BE2C (cell line): Measurements from ENCODE around the gene CCRL2.

Experiments used
- DNase-seq: peaks from one replicate; pipeline ENCODE4 v3.0.0-alpha.2; 2020
- H3K27me3 ChIP-seq: fragments of 250-450 bp; sonication (Bioruptor Pico); 2 replicates; pipeline ENCODE4 v1.5.1; 2020; ENCODE audit warnings: mild to moderate bottlenecking
- H3K36me3 ChIP-seq: fragments of 250-450 bp; sonication (Bioruptor Pico); 2 replicates; pipeline ENCODE4 v1.5.1; 2020; ENCODE audit warnings: mild to moderate bottlenecking
- H3K4me1 ChIP-seq: fragments of 250-450 bp; sonication (Bioruptor Pico); 2 replicates; pipeline ENCODE4 v1.5.1; 2020
- H3K4me3 ChIP-seq: 2 replicates; pipeline ENCODE4 v1.5.1; 2011; ENCODE audit warnings: low read depth, low read length
- H3K9me3 ChIP-seq: fragments of 250-450 bp; sonication (Bioruptor Pico); 2 replicates; pipeline ENCODE4 v1.5.1; 2020
- CTCF ChIP-seq: IDR thresholded peaks from 2 replicates; pipeline ENCODE4 v1.5.1; 2012; ENCODE audit warnings: mild to moderate bottlenecking, low read depth, low read length

The CCRL2 gene

GRCh38 chr3:46370839-46371518 is 36.1 kb upstream of the CCRL2 start, which contains the start of gene CCR5:
TSS of gene CCR5 (plus strand) at chr3:46370946. CDS start at chr3:46372903, 1,957 bp downstream.
- Histone ChIP-seq H3K9me3 (no peaks in the 10 kb centered on the region), H3K27me3 (no peaks in the 10 kb centered on the region), H3K36me3 (no peaks in the 10 kb centered on the region), H3K4me3 (no peak within 1 kb of the TSS), H3K4me1 (no peaks in the 10 kb centered on the region)
- TF ChIP-seq CTCF: no peak
- DNase-seq: no peak

- no peak for TF ChIP-seq CTCF
- H3K4me1 ChIP-seq: no peaks in the 10 kb centered on the region
Measured at GRCh38 chr3:46371519-46372340, 35.3 kb upstream of the CCRL2 start.

GRCh38 chr3:46372492-46373359 is 34.3 kb upstream of the CCRL2 start:
- Histone ChIP-seq H3K36me3 (no peaks in the 10 kb centered on the region), H3K27me3 (no peaks in the 10 kb centered on the region), H3K4me3 (no peak overlapping the region), H3K4me1 (no peaks in the 10 kb centered on the region), H3K9me3 (no peaks in the 10 kb centered on the region)
- DNase-seq: no peak
- peak; percentile 30 for TF ChIP-seq CTCF

More at GRCh38 chr3:46371519-46372340, 35.3 kb upstream of the CCRL2 start:
- no peaks in the 10 kb centered on the region for H3K27me3 ChIP-seq
- no peaks in the 10 kb centered on the region for H3K9me3 ChIP-seq
- H3K4me3 ChIP-seq: no peak overlapping the region
- H3K36me3 ChIP-seq: no peaks in the 10 kb centered on the region
- DNase-seq: no peak

- H3K4me1 ChIP-seq: no peaks in the 10 kb centered on the region
- no peaks in the 10 kb centered on the region for H3K36me3 ChIP-seq
- H3K9me3 ChIP-seq: no peaks in the 10 kb centered on the region
- no peak overlapping the region for H3K4me3 ChIP-seq
- no peaks in the 10 kb centered on the region for H3K27me3 ChIP-seq
- TF ChIP-seq CTCF: no peak
- DNase-seq: no peak
Measured at GRCh38 chr3:46374755-46375154, 32.3 kb upstream of the CCRL2 start.

- TF ChIP-seq CTCF: no peak
- Histone ChIP-seq H3K36me3 (no peaks in the 10 kb centered on the region), H3K4me1 (no peaks in the 10 kb centered on the region), H3K9me3 (no peaks in the 10 kb centered on the region), H3K27me3 (no peaks in the 10 kb centered on the region), H3K4me3 (no peak overlapping the region)
- DNase-seq: no peak
Measured at GRCh38 chr3:46375218-46375617, 31.8 kb upstream of the CCRL2 start.
